Activated T-cell treated with anti-CD3 and anti-CD28 coated beads for 24 hours (primary cell): ENCODE data around the gene ABLIM2.

Source experiments
- DNase-seq: peaks from one replicate; pipeline ENCODE4 v3.0.0-alpha.2; 2020; ENCODE audit warnings: low read depth

ABLIM2 gene

DNA sequence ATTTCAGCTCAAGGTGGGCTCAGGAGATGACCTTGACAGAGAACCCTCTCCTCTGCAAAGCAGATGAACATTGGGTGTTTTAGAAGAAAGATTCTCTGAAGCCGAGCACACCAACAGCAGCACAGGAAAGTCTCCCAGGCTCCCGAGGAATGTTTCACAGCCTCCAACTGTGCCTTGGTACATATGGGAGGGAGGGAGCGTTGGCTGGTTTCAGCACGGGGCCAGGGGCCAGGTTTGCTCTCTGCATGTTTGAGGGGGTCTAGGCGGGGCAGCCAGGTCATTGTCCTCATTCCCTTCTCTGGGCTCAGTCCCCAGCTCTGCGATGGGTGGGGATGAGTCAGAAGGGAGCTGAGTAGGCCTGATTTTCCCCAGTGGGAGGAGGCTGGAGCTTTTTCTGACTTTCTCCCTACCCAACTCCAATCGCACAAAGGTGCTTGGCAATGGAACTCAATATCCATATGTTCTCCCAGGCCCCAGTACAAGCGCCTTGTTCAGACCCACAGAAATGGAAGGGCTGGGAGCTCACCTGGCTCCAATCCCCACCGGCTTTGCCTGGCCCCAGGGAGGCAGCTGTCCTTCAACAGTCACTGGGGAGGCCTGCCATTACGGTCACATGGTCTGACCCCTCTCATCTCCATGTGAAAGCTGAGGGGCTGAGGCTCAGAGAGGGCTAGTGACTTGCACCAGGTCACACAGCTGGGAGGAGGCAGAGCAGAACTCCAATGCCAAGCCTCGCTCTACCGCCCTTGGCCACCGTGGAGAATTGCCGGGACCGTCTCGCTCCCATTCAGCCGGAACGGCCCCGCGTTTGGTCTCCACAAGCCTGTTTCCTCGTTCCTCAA lies 110.6 kb downstream of the ABLIM2 start:
- DNase-seq = no peak

DNA sequence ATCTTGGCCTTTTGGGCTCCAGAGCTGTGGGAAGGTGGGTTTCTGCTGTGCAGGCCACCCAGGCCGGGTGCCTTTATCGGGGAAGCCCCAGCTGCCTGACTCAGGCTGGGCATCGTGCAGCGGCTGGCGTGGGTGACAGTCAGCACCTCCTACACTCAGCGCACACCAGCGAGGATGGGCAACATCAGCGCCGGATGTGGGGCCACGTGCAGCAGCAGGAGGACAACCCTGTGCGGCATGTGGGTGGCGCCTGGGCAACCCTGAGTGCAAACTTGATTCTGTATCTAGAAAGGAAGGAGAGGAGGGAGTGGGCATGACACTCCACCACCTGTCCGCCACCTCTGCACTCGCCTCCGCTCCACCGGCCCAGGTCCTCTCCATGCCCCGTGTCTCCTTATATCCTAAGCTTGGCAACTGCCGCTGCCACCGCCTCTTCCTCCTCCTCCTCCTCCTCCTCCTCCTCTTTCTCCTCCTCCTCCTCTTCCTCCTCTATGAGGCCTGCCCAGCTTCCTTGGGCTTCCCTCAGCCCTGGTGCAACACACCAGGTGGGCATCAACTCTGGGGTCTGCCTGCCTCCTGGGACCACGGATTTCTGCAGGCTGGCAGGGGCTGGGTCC lies 111.6 kb downstream of the ABLIM2 start:
- no peak for DNase-seq

- DNase-seq = no peak
Observed at GRCh38 chr4:8045909-8046308, 112.7 kb downstream of the ABLIM2 start.

DNA sequence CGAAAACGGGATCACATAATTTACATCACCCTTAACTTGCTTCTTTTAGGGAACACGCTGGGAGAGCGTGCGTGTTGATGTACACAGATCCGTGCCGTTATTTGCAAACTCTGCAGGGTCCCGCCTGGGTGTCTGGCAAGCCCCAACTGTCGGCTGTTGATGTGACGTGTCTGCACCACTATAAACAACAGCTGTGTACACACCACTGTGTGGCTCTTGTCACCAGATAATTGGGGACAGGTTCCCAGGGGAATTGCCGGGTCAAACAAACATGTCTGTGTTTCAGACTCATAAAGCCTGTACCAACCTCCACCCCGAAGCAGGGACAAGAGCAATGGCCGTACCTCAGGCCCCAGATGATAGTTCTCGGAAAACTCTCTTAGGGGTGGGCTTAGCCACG lies 113.9 kb downstream of the ABLIM2 start:
- no peak for DNase-seq

DNA sequence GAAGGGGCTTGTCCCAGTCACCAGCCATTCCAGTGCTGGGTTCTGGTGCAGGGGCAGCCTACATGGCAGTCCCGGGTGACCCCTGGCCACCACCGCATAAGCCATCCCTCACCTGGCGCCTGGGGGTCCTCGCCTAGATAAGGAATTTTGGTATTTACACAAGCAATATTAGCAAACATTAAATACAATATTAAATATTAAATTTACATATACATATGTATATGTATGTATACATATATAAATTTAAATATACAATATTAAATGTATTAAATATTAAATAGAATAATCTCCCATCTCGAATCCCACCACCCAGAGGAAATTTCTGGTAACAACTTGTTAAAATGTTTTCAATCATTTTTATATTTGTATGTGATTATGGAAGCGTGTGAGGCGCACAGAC lies 114.4 kb downstream of the ABLIM2 start:
- no peak for DNase-seq

DNA sequence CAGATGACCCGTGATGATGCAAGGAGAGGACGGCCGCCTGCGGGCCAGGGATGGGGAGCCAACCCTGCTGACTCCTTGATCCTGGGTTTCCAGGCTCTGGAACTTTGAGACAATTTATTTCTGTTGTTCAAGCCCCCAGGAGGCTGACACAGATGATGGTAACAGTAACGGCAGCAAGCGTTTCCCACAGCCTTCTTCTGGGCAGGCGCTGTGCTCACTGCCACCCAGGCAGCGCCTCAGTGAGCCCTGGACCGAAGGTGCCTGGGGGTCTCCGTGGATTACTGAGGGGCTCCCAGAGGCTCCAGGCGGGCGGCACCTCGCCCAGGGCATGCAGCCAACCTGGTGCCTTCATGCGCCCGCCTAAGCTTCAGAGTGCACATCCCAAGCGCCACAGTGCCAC lies 115.0 kb downstream of the ABLIM2 start:
- no peak for DNase-seq

DNA sequence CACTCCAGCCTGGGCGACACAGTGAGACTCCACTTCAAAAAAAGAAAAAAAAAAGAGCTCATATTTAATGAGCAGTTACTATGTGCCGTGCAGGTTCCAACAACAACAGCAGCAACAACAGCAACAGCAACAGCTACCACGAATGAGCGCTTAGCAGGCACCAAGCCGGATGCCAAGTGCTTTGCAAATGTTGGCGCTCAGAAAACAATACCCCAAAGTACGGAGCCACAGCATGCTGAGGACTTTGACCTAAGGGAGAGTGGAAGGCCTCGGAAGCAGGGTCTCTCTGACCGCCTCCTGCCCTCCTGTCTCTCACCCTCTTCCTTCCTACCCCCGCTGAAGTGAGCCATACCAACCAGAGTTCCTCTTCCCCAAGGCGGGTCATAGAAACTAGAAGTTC lies 116.7 kb downstream of the ABLIM2 start:
- no peak for DNase-seq

DNA sequence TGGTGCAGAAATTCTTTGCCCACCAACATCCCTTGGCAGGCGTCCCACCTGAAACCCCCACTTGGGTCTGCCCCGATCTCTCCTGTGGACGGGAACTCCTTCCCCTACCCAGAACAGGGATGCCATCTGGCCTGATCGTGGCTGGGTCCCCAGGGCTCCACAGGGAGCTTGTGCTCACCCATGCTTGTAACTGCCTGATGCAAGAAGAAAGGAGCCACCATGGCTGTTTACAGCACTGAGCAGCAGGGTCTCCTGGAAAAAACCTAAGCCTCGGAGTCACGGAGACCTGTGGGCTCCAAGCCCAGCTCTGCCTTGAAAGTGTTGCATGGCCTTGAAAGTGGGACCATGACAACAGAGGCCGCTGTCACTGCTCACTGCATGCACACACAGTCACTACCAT lies 117.4 kb downstream of the ABLIM2 start:
- no peak for DNase-seq

DNA sequence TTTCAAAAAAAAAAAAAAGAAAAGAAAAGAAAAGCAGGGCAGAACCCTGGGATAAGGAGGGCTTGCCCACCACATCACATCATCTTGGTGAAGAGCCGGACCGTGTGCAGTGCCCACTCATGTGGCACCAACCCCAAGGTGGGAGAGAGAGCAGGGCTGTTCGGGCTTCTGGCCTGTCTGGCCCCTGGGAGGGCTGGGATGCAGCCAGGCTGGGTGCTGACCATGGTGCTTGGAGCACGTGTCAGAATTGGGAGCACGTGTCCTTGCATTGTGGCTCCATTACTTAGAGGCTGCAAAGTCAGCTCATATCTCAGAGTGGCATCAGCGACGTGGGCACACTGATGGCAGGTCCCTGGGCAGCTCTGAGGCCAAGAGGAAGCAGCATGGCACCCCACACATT lies 118.0 kb downstream of the ABLIM2 start:
- no peak for DNase-seq

DNA sequence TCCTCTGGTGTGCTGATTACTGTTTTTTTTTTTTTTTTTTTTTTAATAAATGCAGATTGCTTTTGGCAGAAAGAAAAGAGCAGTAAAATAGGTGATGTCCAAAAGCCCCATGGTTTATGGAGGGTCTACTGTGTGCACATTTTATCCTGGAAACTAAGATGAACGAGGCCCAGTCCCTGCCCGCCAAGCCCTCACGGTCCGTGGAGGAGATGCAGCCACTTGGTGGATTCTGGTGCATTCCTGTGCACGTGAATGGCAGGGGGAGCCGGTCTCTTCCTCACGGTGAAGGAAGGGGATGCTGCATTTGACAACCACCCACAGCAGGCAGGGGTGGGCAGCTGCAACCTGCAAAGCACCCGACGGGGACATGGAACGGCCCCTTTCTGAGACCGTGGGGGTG lies 118.8 kb downstream of the ABLIM2 start:
- no peak for DNase-seq

DNA sequence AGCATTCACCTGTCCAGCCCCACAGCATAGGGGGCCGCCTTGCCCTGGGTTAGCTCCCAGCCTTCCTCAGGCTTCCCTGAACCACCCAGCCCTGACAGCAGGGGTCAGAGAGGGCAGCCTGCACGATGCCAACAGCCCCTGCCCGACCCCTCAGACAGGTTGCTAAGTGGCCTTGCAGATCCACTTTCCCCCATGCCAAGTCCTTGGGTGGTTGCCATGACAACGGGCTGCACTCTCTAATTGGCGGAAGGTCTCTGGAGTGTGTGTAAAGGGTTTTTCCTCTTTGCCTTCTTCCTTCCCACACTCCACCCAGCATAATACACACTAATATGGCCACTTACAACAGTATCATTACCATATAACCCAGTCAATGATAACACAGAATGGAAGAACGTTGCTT lies 119.3 kb downstream of the ABLIM2 start:
- DNase-seq = no peak

DNA sequence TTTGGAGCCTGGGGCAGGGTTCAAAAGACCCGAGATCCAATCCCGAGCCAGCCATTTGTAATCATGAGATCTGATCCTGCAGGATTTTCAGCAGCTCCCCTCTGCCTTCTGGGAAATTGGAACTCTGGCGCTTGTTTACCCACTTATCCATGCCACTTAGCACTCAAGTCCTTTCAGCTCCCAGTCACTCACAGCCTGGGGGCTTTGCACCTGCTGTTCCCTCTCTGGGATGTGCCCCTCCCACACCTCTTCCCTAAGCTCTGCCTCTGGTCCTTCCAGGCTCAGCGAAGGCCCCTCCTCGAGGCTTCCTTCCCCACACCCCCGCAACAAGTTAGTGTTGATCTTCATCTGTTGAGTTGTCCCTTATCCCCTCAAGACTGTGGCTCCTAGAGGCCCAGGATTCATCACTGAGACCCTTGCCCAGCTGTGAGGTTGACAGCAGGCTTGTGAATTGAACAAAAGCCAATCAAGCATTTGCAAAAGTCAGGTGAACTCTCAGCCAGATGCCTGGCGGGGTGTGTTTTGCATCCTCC lies 119.8 kb downstream of the ABLIM2 start:
- no peak for DNase-seq

GRCh38 chr4:8038083-8038482 lies 120.5 kb downstream of the ABLIM2 start:
- DNase-seq = no peak

GRCh38 chr4:8037150-8037769 lies 121.4 kb downstream of the ABLIM2 start:
- DNase-seq = no peak

- DNase-seq = no peak
Observed at GRCh38 chr4:8035371-8035780, 123.2 kb downstream of the ABLIM2 start.

- no peak for DNase-seq
Observed at GRCh38 chr4:8033829-8034528, 124.6 kb downstream of the ABLIM2 start.

DNA sequence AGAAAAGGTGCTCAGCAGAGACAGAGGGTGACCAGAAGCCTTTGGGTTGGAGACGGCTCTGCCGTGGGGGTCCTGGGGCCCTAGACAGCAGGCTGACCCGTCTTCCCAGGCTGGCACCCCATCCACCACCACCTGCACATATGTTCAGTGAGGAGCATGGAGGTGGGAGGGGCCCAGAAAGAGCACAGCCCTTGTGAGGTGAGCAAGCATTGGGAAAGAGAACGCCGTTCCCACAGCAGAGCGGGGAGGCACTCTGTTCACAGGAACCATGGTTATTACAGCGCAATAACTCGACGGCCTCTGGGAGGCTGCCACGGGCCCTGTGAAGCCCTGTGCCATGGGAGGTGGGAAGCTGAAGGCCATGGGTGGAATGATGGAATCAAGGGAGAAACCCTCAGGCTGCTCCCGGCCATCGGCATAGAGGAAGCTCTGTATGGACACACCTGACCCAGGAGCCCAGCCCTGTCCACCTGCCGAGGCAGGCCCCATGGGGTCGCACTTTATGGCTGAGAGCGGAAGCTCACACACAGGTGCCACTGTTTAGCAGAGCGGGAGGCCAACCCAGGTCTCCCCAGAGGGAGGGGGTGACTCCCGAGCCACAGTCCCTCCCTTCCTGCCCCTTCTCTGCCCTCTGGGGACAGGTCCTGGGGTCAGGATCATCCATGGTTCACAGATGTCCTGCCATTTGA lies 125.4 kb downstream of the ABLIM2 start:
- no peak for DNase-seq

DNA sequence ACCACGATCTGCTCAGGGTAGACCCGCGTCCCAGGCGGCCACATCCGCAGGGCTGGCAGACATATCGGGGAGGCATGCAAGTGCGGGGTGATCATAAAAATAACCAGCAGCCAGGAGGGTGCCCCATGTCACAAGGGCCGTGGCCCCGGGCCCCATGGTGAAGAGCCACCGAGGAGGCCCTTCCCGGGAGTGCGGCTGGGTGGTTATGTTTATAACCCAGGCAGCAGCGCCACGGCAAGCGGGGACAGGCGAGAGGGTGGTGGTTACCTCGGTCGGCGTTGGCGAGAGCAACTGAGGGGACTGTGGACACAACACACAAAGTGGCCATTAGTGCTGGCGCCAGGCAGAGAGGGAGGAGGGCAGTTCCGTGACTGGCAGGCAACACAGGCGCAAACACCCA lies 126.2 kb downstream of the ABLIM2 start:
- DNase-seq = no peak

- no peak for DNase-seq
Observed at GRCh38 chr4:8030121-8030781, 128.4 kb downstream of the ABLIM2 start.

GRCh38 chr4:8029689-8030088 lies 128.9 kb downstream of the ABLIM2 start:
- no peak for DNase-seq

DNA sequence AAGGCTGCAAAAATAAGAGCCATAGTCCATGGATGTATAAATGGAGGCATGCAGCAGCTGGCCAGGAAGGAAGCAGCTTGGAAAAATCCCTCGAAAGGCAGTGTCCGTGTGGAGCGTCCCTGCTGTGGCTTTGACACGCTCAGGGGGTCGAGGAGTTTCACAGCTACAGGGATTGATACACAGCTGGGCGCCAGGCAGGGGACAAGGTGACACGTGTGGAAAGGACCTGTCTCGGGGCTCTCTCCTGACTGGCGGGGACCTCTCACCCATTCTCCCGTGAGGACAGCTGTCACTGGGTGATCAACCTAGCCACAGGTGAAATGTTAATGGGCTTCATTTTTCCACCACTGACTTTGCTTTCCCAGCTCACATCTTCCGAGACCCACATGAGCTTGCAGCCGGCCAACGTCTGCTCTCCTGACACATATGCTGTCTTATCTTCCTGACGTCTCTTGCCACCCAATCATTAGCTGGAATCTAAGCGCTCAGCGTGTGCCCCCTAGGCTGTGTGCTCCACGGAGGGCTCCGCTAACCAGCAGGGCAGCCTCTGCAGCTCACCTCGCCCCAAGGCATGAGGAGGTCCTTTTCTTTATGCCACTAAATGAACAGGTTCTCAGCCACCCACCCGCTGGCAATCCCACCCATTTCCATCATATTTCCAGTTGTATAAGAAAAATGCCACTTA lies 129.6 kb downstream of the ABLIM2 start:
- DNase-seq = no peak
